Measurements from ENCODE around the gene CSTA.

CSTA gene

DNA sequence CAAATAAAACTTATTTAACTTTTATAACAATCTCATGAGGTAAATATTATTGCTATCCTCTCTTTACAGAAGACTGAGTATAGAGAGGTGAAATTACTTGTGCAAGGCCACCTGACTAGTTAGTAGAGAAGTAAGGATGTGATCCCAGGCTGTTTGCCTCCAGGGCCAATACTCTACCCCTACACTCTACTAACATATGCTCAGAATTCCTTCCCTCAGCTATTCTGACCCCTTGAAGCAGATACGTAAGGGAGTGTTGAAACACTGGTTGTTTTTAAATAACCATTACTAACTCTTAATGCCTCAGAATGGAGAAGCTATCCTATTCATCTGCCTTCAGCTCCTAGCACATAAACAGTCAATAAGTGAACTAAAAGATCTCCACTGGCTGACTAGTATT lies 24.1 kb downstream of the CSTA start:
- WGBS (ENCODE audit: insufficient coverage), result no CpG with 5 or more reads among the region's 1 CpG
- CTCF ChIA-PET, result no interaction called here
- POLR2A ChIA-PET, result no interaction called here

GRCh38 chr3:122350814-122351418 lies 25.9 kb downstream of the CSTA start:
- Histone ChIP-seq H3K4me1 (ENCODE audit: control extremely low read depth in 1 of 4, control insufficient read depth in 4 of 4, insufficient read depth in 4 of 4, low read length in 3 of 4) (peaks cover 3 to 10% (median 7%) of the 10 kb centered on the region in 4 experiments), H3K9me3 (ENCODE audit: control extremely low read depth in 1 of 5, control insufficient read depth in 4 of 5, insufficient read depth in 2 of 5, low read depth in 1 of 5, low read length in 4 of 5) (peaks cover 0 to 3% (median 0%) of the 10 kb centered on the region in 5 experiments), H3K36me3 (ENCODE audit: control insufficient read depth in 4 of 4, insufficient read depth in 4 of 4, low read length in 3 of 4) (no peaks in the 10 kb centered on the region), H3K4me3 (ENCODE audit: control insufficient read depth in 1 of 7, extremely low read depth in 1 of 7, insufficient read depth in 4 of 7, low read depth in 2 of 7, low read length in 6 of 7) (no peak overlapping the region), H3K27me3 (replicated peaks in 2 of 5; ENCODE audit: control insufficient read depth in 4 of 5, insufficient read depth in 5 of 5, low read length in 4 of 5) (no peaks in the 10 kb centered on the region), H3K27ac (ENCODE audit: insufficient read depth in 1 of 2, low read depth in 1 of 2, low read length in 2 of 2, poor library complexity in 1 of 2, severe bottlenecking in 2 of 2) (no peak overlapping the region)
- POLR2A ChIA-PET, result interaction anchor here (0.6 kb wide), 1 partner anchor 566 kb away, joined by 4 read pairs; no protein-coding TSS in a partner anchor
- CTCF ChIA-PET, result no interaction called here
- 98% methylated on average over 5 of the region's 5 CpGs for WGBS (ENCODE audit: insufficient coverage)
- no peak for DNase-seq

More for the DNA sequence above, 24.1 kb downstream of the CSTA start:
- no peaks in the 10 kb centered on the region for H3K4me1 ChIP-seq (ENCODE audit: control extremely low read depth in 1 of 4, control insufficient read depth in 4 of 4, insufficient read depth in 4 of 4, low read length in 3 of 4)
- H3K27ac ChIP-seq (ENCODE audit: insufficient read depth in 1 of 2, low read depth in 1 of 2, low read length in 2 of 2, poor library complexity in 1 of 2, severe bottlenecking in 2 of 2), result no peak overlapping the region
- no peaks in the 10 kb centered on the region for H3K36me3 ChIP-seq (ENCODE audit: control insufficient read depth in 4 of 4, insufficient read depth in 4 of 4, low read length in 3 of 4)
- H3K4me3 ChIP-seq (ENCODE audit: control insufficient read depth in 1 of 7, extremely low read depth in 1 of 7, insufficient read depth in 4 of 7, low read depth in 2 of 7, low read length in 6 of 7), result no peak overlapping the region
- peaks cover 0 to 3% (median 0%) of the 10 kb centered on the region in 5 experiments for H3K9me3 ChIP-seq (ENCODE audit: control extremely low read depth in 1 of 5, control insufficient read depth in 4 of 5, insufficient read depth in 2 of 5, low read depth in 1 of 5, low read length in 4 of 5)
- H3K27me3 ChIP-seq (replicated peaks in 2 of 5; ENCODE audit: control insufficient read depth in 4 of 5, insufficient read depth in 5 of 5, low read length in 4 of 5), result no peaks in the 10 kb centered on the region
- DNase-seq, result no peak

DNA sequence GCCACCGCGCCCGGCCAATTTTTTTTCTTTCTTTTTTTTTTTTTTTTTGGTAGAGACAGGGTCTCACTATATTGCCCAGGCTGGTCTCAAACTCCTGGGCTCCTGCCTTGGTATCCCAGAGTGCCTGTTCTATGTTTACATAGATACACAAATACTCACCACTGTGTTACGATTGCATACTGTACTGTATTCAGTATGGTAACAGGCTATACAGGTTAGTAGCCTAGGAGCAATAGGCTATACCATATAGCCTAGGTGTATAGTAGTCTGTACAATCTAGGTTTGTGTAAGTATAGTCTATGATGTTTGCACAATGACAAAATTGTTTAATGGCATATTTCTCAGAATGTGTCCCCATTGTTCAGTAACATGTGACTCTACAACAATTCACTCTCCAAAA lies 26.6 kb downstream of the CSTA start:
- no CpG with 5 or more reads among the region's 4 CpGs for WGBS (ENCODE audit: insufficient coverage)
- Histone ChIP-seq H3K36me3 (ENCODE audit: control insufficient read depth in 4 of 4, insufficient read depth in 4 of 4, low read length in 3 of 4) (no peaks in the 10 kb centered on the region), H3K27ac (ENCODE audit: insufficient read depth in 1 of 2, low read depth in 1 of 2, low read length in 2 of 2, poor library complexity in 1 of 2, severe bottlenecking in 2 of 2) (no peak overlapping the region), H3K4me1 (ENCODE audit: control extremely low read depth in 1 of 4, control insufficient read depth in 4 of 4, insufficient read depth in 4 of 4, low read length in 3 of 4) (peaks cover 3 to 11% (median 8%) of the 10 kb centered on the region in 4 experiments), H3K9me3 (ENCODE audit: control extremely low read depth in 1 of 5, control insufficient read depth in 4 of 5, insufficient read depth in 2 of 5, low read depth in 1 of 5, low read length in 4 of 5) (peaks cover 0 to 3% (median 0%) of the 10 kb centered on the region in 5 experiments), H3K27me3 (replicated peaks in 2 of 5; ENCODE audit: control insufficient read depth in 4 of 5, insufficient read depth in 5 of 5, low read length in 4 of 5) (no peaks in the 10 kb centered on the region), H3K4me3 (ENCODE audit: control insufficient read depth in 1 of 7, extremely low read depth in 1 of 7, insufficient read depth in 4 of 7, low read depth in 2 of 7, low read length in 6 of 7) (no peak overlapping the region)
- DNase-seq, result no peak
- ChIA-PET POLR2A (no interaction called here), CTCF (no interaction called here)

GRCh38 chr3:122353215-122353614 lies 28.2 kb downstream of the CSTA start:
- peaks cover 3 to 11% (median 8%) of the 10 kb centered on the region in 4 experiments for H3K4me1 ChIP-seq (ENCODE audit: control extremely low read depth in 1 of 4, control insufficient read depth in 4 of 4, insufficient read depth in 4 of 4, low read length in 3 of 4)
- ChIA-PET CTCF (interaction anchor here (1.6 kb wide), 2 partner anchors 12 to 40 kb away, joined by 3 to 5 read pairs; no protein-coding TSS in a partner anchor), POLR2A (no interaction called here)
- 75% methylated on average over 2 of the region's 2 CpGs for WGBS (ENCODE audit: insufficient coverage)
- H3K27me3 ChIP-seq (replicated peaks in 2 of 5; ENCODE audit: control insufficient read depth in 4 of 5, insufficient read depth in 5 of 5, low read length in 4 of 5), result no peaks in the 10 kb centered on the region
- no peaks in the 10 kb centered on the region for H3K9me3 ChIP-seq (ENCODE audit: control extremely low read depth in 1 of 5, control insufficient read depth in 4 of 5, insufficient read depth in 2 of 5, low read depth in 1 of 5, low read length in 4 of 5)
- H3K4me3 ChIP-seq (ENCODE audit: control insufficient read depth in 1 of 7, extremely low read depth in 1 of 7, insufficient read depth in 4 of 7, low read depth in 2 of 7, low read length in 6 of 7), result no peak overlapping the region
- no peak overlapping the region for H3K27ac ChIP-seq (ENCODE audit: insufficient read depth in 1 of 2, low read depth in 1 of 2, low read length in 2 of 2, poor library complexity in 1 of 2, severe bottlenecking in 2 of 2)
- DNase-seq, result no peak
- H3K36me3 ChIP-seq (ENCODE audit: control insufficient read depth in 4 of 4, insufficient read depth in 4 of 4, low read length in 3 of 4), result no peaks in the 10 kb centered on the region

GRCh38 chr3:122353893-122354401 lies 28.9 kb downstream of the CSTA start:
- H3K4me1 ChIP-seq (ENCODE audit: control extremely low read depth in 1 of 4, control insufficient read depth in 4 of 4, insufficient read depth in 4 of 4, low read length in 3 of 4), result peaks cover 3 to 11% (median 8%) of the 10 kb centered on the region in 4 experiments
- DNase-seq, result no peak
- H3K9me3 ChIP-seq (ENCODE audit: control extremely low read depth in 1 of 5, control insufficient read depth in 4 of 5, insufficient read depth in 2 of 5, low read depth in 1 of 5, low read length in 4 of 5), result no peaks in the 10 kb centered on the region
- no peak overlapping the region for H3K4me3 ChIP-seq (ENCODE audit: control insufficient read depth in 1 of 7, extremely low read depth in 1 of 7, insufficient read depth in 4 of 7, low read depth in 2 of 7, low read length in 6 of 7)
- CTCF ChIA-PET, result interaction anchor here (1.6 kb wide), 2 partner anchors 11 to 41 kb away, joined by 3 to 5 read pairs; no protein-coding TSS in a partner anchor
- no peak overlapping the region for H3K27ac ChIP-seq (ENCODE audit: insufficient read depth in 1 of 2, low read depth in 1 of 2, low read length in 2 of 2, poor library complexity in 1 of 2, severe bottlenecking in 2 of 2)
- H3K36me3 ChIP-seq (ENCODE audit: control insufficient read depth in 4 of 4, insufficient read depth in 4 of 4, low read length in 3 of 4), result peaks cover 1 to 4% (median 2%) of the 10 kb centered on the region in 4 experiments
- WGBS (ENCODE audit: insufficient coverage), result 100% methylated on average over 1 of the region's 1 CpG
- no peaks in the 10 kb centered on the region for H3K27me3 ChIP-seq (replicated peaks in 2 of 5; ENCODE audit: control insufficient read depth in 4 of 5, insufficient read depth in 5 of 5, low read length in 4 of 5)
- POLR2A ChIA-PET, result no interaction called here

DNA sequence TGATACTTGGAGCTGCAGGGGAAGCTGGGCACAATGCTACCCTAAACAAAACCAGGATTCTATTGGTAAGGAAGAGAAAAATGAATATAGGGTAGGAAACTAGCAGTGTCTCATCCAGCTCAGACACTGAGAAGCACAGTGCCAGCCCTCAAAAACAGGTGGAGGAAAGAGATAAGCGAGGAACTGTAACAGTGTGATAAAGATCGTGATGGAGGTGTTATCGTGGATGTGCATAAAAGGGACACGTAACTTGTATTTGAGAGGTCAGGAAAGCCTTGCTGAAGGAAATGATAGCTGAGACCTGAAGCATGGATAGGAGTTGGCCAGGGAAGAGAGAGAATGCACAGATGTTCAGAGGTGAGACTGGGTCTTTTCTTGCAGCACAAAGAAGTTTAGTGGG lies 30.6 kb downstream of the CSTA start:
- POLR2A ChIA-PET, result interaction anchor here (0.7 kb wide), 1 partner anchor 28 kb away, joined by 3 read pairs; the partner anchor contains the start of genes FAM162A and MIX23

GRCh38 chr3:122356402-122356801 lies 31.4 kb downstream of the CSTA start:
- ChIA-PET POLR2A (no interaction called here), CTCF (interaction anchor here (0.5 to 1.7 kb wide), 3 partner anchors 50 to 810 kb away, joined by 3 to 8 read pairs (median 3); no protein-coding TSS in a partner anchor)
- Histone ChIP-seq H3K27me3 (replicated peaks in 2 of 5; ENCODE audit: control insufficient read depth in 4 of 5, insufficient read depth in 5 of 5, low read length in 4 of 5) (no peaks in the 10 kb centered on the region), H3K4me3 (ENCODE audit: control insufficient read depth in 1 of 7, extremely low read depth in 1 of 7, insufficient read depth in 4 of 7, low read depth in 2 of 7, low read length in 6 of 7) (no peak overlapping the region), H3K9me3 (ENCODE audit: control extremely low read depth in 1 of 5, control insufficient read depth in 4 of 5, insufficient read depth in 2 of 5, low read depth in 1 of 5, low read length in 4 of 5) (no peaks in the 10 kb centered on the region), H3K27ac (ENCODE audit: insufficient read depth in 1 of 2, low read depth in 1 of 2, low read length in 2 of 2, poor library complexity in 1 of 2, severe bottlenecking in 2 of 2) (no peak overlapping the region), H3K4me1 (ENCODE audit: control extremely low read depth in 1 of 4, control insufficient read depth in 4 of 4, insufficient read depth in 4 of 4, low read length in 3 of 4) (peaks cover 3 to 11% (median 8%) of the 10 kb centered on the region in 4 experiments), H3K36me3 (ENCODE audit: control insufficient read depth in 4 of 4, insufficient read depth in 4 of 4, low read length in 3 of 4) (peaks cover 2 to 11% (median 5%) of the 10 kb centered on the region in 4 experiments)
- peak; percentile 12 to 33 (median 27) for DNase-seq
- WGBS (ENCODE audit: insufficient coverage), result no CpG with 5 or more reads among the region's 4 CpGs

More for the DNA sequence above, 30.6 kb downstream of the CSTA start:
- Histone ChIP-seq H3K36me3 (ENCODE audit: control insufficient read depth in 4 of 4, insufficient read depth in 4 of 4, low read length in 3 of 4) (peaks cover 2 to 7% (median 3%) of the 10 kb centered on the region in 4 experiments), H3K27me3 (replicated peaks in 2 of 5; ENCODE audit: control insufficient read depth in 4 of 5, insufficient read depth in 5 of 5, low read length in 4 of 5) (no peaks in the 10 kb centered on the region), H3K27ac (ENCODE audit: insufficient read depth in 1 of 2, low read depth in 1 of 2, low read length in 2 of 2, poor library complexity in 1 of 2, severe bottlenecking in 2 of 2) (no peak overlapping the region), H3K4me3 (ENCODE audit: control insufficient read depth in 1 of 7, extremely low read depth in 1 of 7, insufficient read depth in 4 of 7, low read depth in 2 of 7, low read length in 6 of 7) (peak overlapping the region in 3 of 7 experiments; percentile 0 to 26 (median 16)), H3K9me3 (ENCODE audit: control extremely low read depth in 1 of 5, control insufficient read depth in 4 of 5, insufficient read depth in 2 of 5, low read depth in 1 of 5, low read length in 4 of 5) (no peaks in the 10 kb centered on the region), H3K4me1 (ENCODE audit: control extremely low read depth in 1 of 4, control insufficient read depth in 4 of 4, insufficient read depth in 4 of 4, low read length in 3 of 4) (peaks cover 3 to 11% (median 8%) of the 10 kb centered on the region in 4 experiments)
- DNase-seq, result peak; percentile 48 to 81 (median 64)
- CTCF ChIA-PET, result interaction anchor here (0.8 to 1.7 kb wide), 2 partner anchors 43 to 49 kb away, joined by 3 to 8 read pairs; no protein-coding TSS in a partner anchor
- WGBS (ENCODE audit: insufficient coverage), result 0% methylated on average over 4 of the region's 4 CpGs

Data from common myeloid progenitor, CD34-positive (primary cell).